Measurements from ENCODE around the gene EIF3D. TPM values are rescaled to one million over a fixed set of nuclear protein-coding genes. Genes with fewer than 3 reads are reported as not detected.
A peak's percentile ranks its signal among the peaks of the same experiment; 100 is the strongest.

Gene EIF3D
- total RNA-seq, 2 experiments from 2014 or later: 334 to 341 TPM

GRCh38 chr22:36492109-36492508 lies 36.9 kb downstream of the EIF3D start:
- no peaks in the 10 kb centered on the region for H3K27me3 Mint-ChIP-seq (ENCODE audit: low read depth)
- CTCF ChIA-PET: interaction anchor here (1.7 kb wide), 1 partner anchor 191 kb away, joined by 3 read pairs; no protein-coding TSS in a partner anchor

GRCh38 chr22:36491155-36491554 lies 37.8 kb downstream of the EIF3D start:
- intact Hi-C loops (cut with micrococcal nuclease): no loop called here
- Mint-ChIP-seq H3K27me3 (ENCODE audit: low read depth) (no peaks in the 10 kb centered on the region), H3K4me3 (no peak overlapping the region), H3K9me3 (no peaks in the 10 kb centered on the region), H3K36me3 (ENCODE audit: low read depth) (peaks cover 52% of the 10 kb centered on the region), H3K27ac (no peak overlapping the region), H3K4me1 (ENCODE audit: low read depth) (peaks cover 3% of the 10 kb centered on the region)
- CTCF ChIA-PET: no interaction called here
- DNase-seq: no peak

More at GRCh38 chr22:36492109-36492508, 36.9 kb downstream of the EIF3D start:
- intact Hi-C loops (cut with micrococcal nuclease): no loop called here
- peaks cover 51% of the 10 kb centered on the region for H3K36me3 Mint-ChIP-seq (ENCODE audit: low read depth)
- H3K9me3 Mint-ChIP-seq: no peaks in the 10 kb centered on the region
- no peak for DNase-seq
- H3K27ac Mint-ChIP-seq: no peak overlapping the region
- H3K4me1 Mint-ChIP-seq (ENCODE audit: low read depth): peaks cover 3% of the 10 kb centered on the region
- no peak overlapping the region for H3K4me3 Mint-ChIP-seq

- DNase-seq: peak; percentile 70
- H3K27me3 Mint-ChIP-seq (ENCODE audit: low read depth): no peaks in the 10 kb centered on the region
- peaks cover 3% of the 10 kb centered on the region for H3K4me1 Mint-ChIP-seq (ENCODE audit: low read depth)
- no peak overlapping the region for H3K27ac Mint-ChIP-seq
- H3K4me3 Mint-ChIP-seq: no peak overlapping the region
- CTCF ChIA-PET: interaction anchor here (0.6 to 2.0 kb wide), 23 partner anchors 18 to 561 kb away, joined by 3 to 16 read pairs (median 3); no protein-coding TSS in a partner anchor
- no peaks in the 10 kb centered on the region for H3K9me3 Mint-ChIP-seq
- H3K36me3 Mint-ChIP-seq (ENCODE audit: low read depth): peaks cover 32% of the 10 kb centered on the region
- intact Hi-C loops (cut with micrococcal nuclease): loop anchor here (10.0 kb wide), 1 partner anchor 332 kb away; no protein-coding TSS in a partner anchor
Observed at GRCh38 chr22:36486619-36487384, 42.2 kb downstream of the EIF3D start.

- Mint-ChIP-seq H3K27me3 (ENCODE audit: low read depth) (no peaks in the 10 kb centered on the region), H3K36me3 (ENCODE audit: low read depth) (peaks cover 15% of the 10 kb centered on the region), H3K4me1 (ENCODE audit: low read depth) (peaks cover 13% of the 10 kb centered on the region), H3K4me3 (peak within 1 kb of the TSS; percentile 95), H3K9me3 (no peaks in the 10 kb centered on the region), H3K27ac (peak within 1 kb of the TSS; percentile 89)
- intact Hi-C loops (cut with micrococcal nuclease): loop anchor here (1.0 to 10.0 kb wide), 6 partner anchors 26 to 833 kb away; partner anchors contain the start of genes APOL2, APOL6, EIF3D and FOXRED2
- CTCF ChIA-PET: interaction anchor here (0.6 to 1.7 kb wide), 5 partner anchors 11 to 416 kb away, joined by 3 to 9 read pairs (median 3); partner anchors contain the start of gene APOL2
- DNase-seq: peak; percentile 98
Observed at GRCh38 chr22:36481393-36482168, 47.4 kb downstream of the EIF3D start, which contains the start of gene TXN2. TSS of gene TXN2 (minus strand) at chr22:36481640. CDS start at chr22:36480837, 803 bp downstream.

GRCh38 chr22:36480941-36481392 lies 48.0 kb downstream of the EIF3D start:
- intact Hi-C loops (cut with micrococcal nuclease): loop anchor here (1.0 to 10.0 kb wide), 3 partner anchors 26 to 326 kb away; partner anchors contain the start of gene APOL2
- DNase-seq: no peak
- peak overlapping the region; percentile 95 for H3K4me3 Mint-ChIP-seq
- no peaks in the 10 kb centered on the region for H3K27me3 Mint-ChIP-seq (ENCODE audit: low read depth)
- H3K27ac Mint-ChIP-seq: peak overlapping the region; percentile 89
- peaks cover 14% of the 10 kb centered on the region for H3K36me3 Mint-ChIP-seq (ENCODE audit: low read depth)
- H3K9me3 Mint-ChIP-seq: no peaks in the 10 kb centered on the region
- peaks cover 13% of the 10 kb centered on the region for H3K4me1 Mint-ChIP-seq (ENCODE audit: low read depth)
- CTCF ChIA-PET: interaction anchor here (0.6 to 1.7 kb wide), 4 partner anchors 10 to 389 kb away, joined by 3 to 9 read pairs (median 6); no protein-coding TSS in a partner anchor

- no peaks in the 10 kb centered on the region for H3K9me3 Mint-ChIP-seq
- H3K27ac Mint-ChIP-seq: no peak overlapping the region
- no peak overlapping the region for H3K4me3 Mint-ChIP-seq
- DNase-seq: no peak
- CTCF ChIA-PET: no interaction called here
- intact Hi-C loops (cut with micrococcal nuclease): no loop called here
- H3K27me3 Mint-ChIP-seq (ENCODE audit: low read depth): no peaks in the 10 kb centered on the region
- peaks cover 13% of the 10 kb centered on the region for H3K4me1 Mint-ChIP-seq (ENCODE audit: low read depth)
- H3K36me3 Mint-ChIP-seq (ENCODE audit: low read depth): peaks cover 22% of the 10 kb centered on the region
Observed at GRCh38 chr22:36478966-36479365, 50.0 kb downstream of the EIF3D start.

GRCh38 chr22:36475341-36475740 lies 53.6 kb downstream of the EIF3D start:
- Mint-ChIP-seq H3K27me3 (ENCODE audit: low read depth) (no peaks in the 10 kb centered on the region), H3K27ac (no peak overlapping the region), H3K4me3 (no peak overlapping the region), H3K36me3 (ENCODE audit: low read depth) (peaks cover 30% of the 10 kb centered on the region), H3K4me1 (ENCODE audit: low read depth) (peaks cover 9% of the 10 kb centered on the region), H3K9me3 (no peaks in the 10 kb centered on the region)
- intact Hi-C loops (cut with micrococcal nuclease): no loop called here
- CTCF ChIA-PET: interaction anchor here (1.2 to 9.9 kb wide), 3 partner anchors 100 to 197 kb away, joined by 3 to 119 read pairs (median 5); no protein-coding TSS in a partner anchor
- no peak for DNase-seq

GRCh38 chr22:36472689-36473088 lies 56.3 kb downstream of the EIF3D start:
- DNase-seq: no peak
- CTCF ChIA-PET: interaction anchor here (9.9 kb wide), 1 partner anchor 172 kb away, joined by 119 read pairs; no protein-coding TSS in a partner anchor
- peaks cover 27% of the 10 kb centered on the region for H3K36me3 Mint-ChIP-seq (ENCODE audit: low read depth)
- intact Hi-C loops (cut with micrococcal nuclease): no loop called here
- H3K4me3 Mint-ChIP-seq: no peak overlapping the region
- H3K9me3 Mint-ChIP-seq: no peaks in the 10 kb centered on the region
- H3K27me3 Mint-ChIP-seq (ENCODE audit: low read depth): no peaks in the 10 kb centered on the region
- peaks cover 19% of the 10 kb centered on the region for H3K4me1 Mint-ChIP-seq (ENCODE audit: low read depth)
- H3K27ac Mint-ChIP-seq: no peak overlapping the region

GRCh38 chr22:36471341-36471821 lies 57.6 kb downstream of the EIF3D start:
- intact Hi-C loops (cut with micrococcal nuclease): no loop called here
- Mint-ChIP-seq H3K4me1 (ENCODE audit: low read depth) (peaks cover 30% of the 10 kb centered on the region), H3K27me3 (ENCODE audit: low read depth) (no peaks in the 10 kb centered on the region), H3K9me3 (no peaks in the 10 kb centered on the region), H3K36me3 (ENCODE audit: low read depth) (peaks cover 22% of the 10 kb centered on the region), H3K27ac (no peak overlapping the region), H3K4me3 (no peak overlapping the region)
- CTCF ChIA-PET: interaction anchor here (0.5 to 9.9 kb wide), 24 partner anchors 9 to 244 kb away, joined by 3 to 119 read pairs (median 6); no protein-coding TSS in a partner anchor
- DNase-seq: no peak

- intact Hi-C loops (cut with micrococcal nuclease): loop anchor here (1.0 kb wide), 3 partner anchors 66 to 170 kb away; no protein-coding TSS in a partner anchor
- no peaks in the 10 kb centered on the region for H3K27me3 Mint-ChIP-seq (ENCODE audit: low read depth)
- CTCF ChIA-PET: interaction anchor here (0.5 to 9.9 kb wide), 25 partner anchors 10 to 444 kb away, joined by 3 to 119 read pairs (median 5); no protein-coding TSS in a partner anchor
- no peak for DNase-seq
- H3K36me3 Mint-ChIP-seq (ENCODE audit: low read depth): peaks cover 20% of the 10 kb centered on the region
- H3K9me3 Mint-ChIP-seq: no peaks in the 10 kb centered on the region
- no peak overlapping the region for H3K27ac Mint-ChIP-seq
- H3K4me3 Mint-ChIP-seq: no peak overlapping the region
- peaks cover 30% of the 10 kb centered on the region for H3K4me1 Mint-ChIP-seq (ENCODE audit: low read depth)
Observed at GRCh38 chr22:36470994-36471331, 58.0 kb downstream of the EIF3D start.

GRCh38 chr22:36470162-36470993 lies 58.6 kb downstream of the EIF3D start:
- H3K27ac Mint-ChIP-seq: peak overlapping the region; percentile 46
- H3K27me3 Mint-ChIP-seq (ENCODE audit: low read depth): no peaks in the 10 kb centered on the region
- DNase-seq: peak; percentile 90
- intact Hi-C loops (cut with micrococcal nuclease): loop anchor here (1.0 kb wide), 3 partner anchors 65 to 169 kb away; no protein-coding TSS in a partner anchor
- CTCF ChIA-PET: interaction anchor here (0.5 to 9.9 kb wide), 41 partner anchors 10 to 443 kb away, joined by 3 to 119 read pairs (median 4); partner anchors contain the start of gene APOL2
- H3K4me1 Mint-ChIP-seq (ENCODE audit: low read depth): peaks cover 30% of the 10 kb centered on the region
- H3K9me3 Mint-ChIP-seq: no peaks in the 10 kb centered on the region
- no peak overlapping the region for H3K4me3 Mint-ChIP-seq
- H3K36me3 Mint-ChIP-seq (ENCODE audit: low read depth): peaks cover 16% of the 10 kb centered on the region

Data from activated naive CD4-positive, alpha-beta T cell treated with anti-CD3 and anti-CD28 coated beads for 36 hours (primary cell).